Parathyroid adenoma (tissue), 2 donors: ENCODE data around the gene ARHGEF4.

ENCODE experiments used
- H2AFZ ChIP-seq: fragments of 300-600 bp; sonication (generic); one replicate; pipeline ENCODE4 v1.7.0; 2017; ENCODE audit warnings: antibody characterized with exemption, mild to moderate bottlenecking
- H3K27ac ChIP-seq: fragments of 300-600 bp; sonication (generic); one replicate; pipeline ENCODE4 v1.7.0; 2017
- H3K27me3 ChIP-seq: fragments of 300-600 bp; sonication (generic); one replicate; pipeline ENCODE4 v1.7.0; 2017; ENCODE audit warnings: low read length; ENCODE audit not compliant: control insufficient read depth, insufficient read depth
- H3K36me3 ChIP-seq: fragments of 300-600 bp; sonication (generic); one replicate; pipeline ENCODE4 v1.7.0; 2017; ENCODE audit warnings: low read length; ENCODE audit not compliant: control insufficient read depth, insufficient read depth
- H3K4me1 ChIP-seq: fragments of 300-600 bp; sonication (generic); one replicate; pipeline ENCODE4 v1.7.0; 2017; ENCODE audit warnings: control low read depth
- H3K4me2 ChIP-seq: fragments of 300-600 bp; sonication (generic); one replicate; pipeline ENCODE4 v1.7.0; 2017; ENCODE audit warnings: low read length
- H3K4me3 ChIP-seq: fragments of 300-600 bp; sonication (generic); one replicate; pipeline ENCODE4 v1.7.0; 2017; ENCODE audit warnings: low read depth, low read length
- H3K79me2 ChIP-seq: fragments of 300-600 bp; sonication (generic); one replicate; pipeline ENCODE4 v1.7.0; 2017; ENCODE audit warnings: control low read depth
- H3K9ac ChIP-seq: fragments of 300-600 bp; sonication (generic); one replicate; pipeline ENCODE4 v1.7.0; 2017; ENCODE audit warnings: mild to moderate bottlenecking
- H3K9me3 ChIP-seq: fragments of 300-600 bp; sonication (generic); one replicate; pipeline ENCODE4 v1.7.0; 2017; ENCODE audit warnings: low read length; ENCODE audit not compliant: control insufficient read depth
- CTCF ChIP-seq: fragments of 300-600 bp; sonication (generic); IDR thresholded peaks from one replicate; pipeline ENCODE4 v1.7.0; 2017; ENCODE audit warnings: antibody characterized with exemption, mild to moderate bottlenecking
- donor health status: primary hyperparathyroidism.

Gene ARHGEF4

GRCh38 chr2:130892793-130893785 is 56.4 kb downstream of the ARHGEF4 start:
- TF ChIP-seq CTCF = no peak
- Histone ChIP-seq H3K9me3 (no peaks in the 10 kb centered on the region), H3K79me2 (no peaks in the 10 kb centered on the region), H2AFZ (no peak overlapping the region), H3K9ac (no peak overlapping the region), H3K4me3 (no peak overlapping the region), H3K36me3 (no peaks in the 10 kb centered on the region), H3K27me3 (no peaks in the 10 kb centered on the region), H3K27ac (no peak overlapping the region), H3K4me2 (no peak overlapping the region), H3K4me1 (no peaks in the 10 kb centered on the region)

GRCh38 chr2:130894326-130894942 is 57.7 kb downstream of the ARHGEF4 start:
- Histone ChIP-seq H3K4me1 (no peaks in the 10 kb centered on the region), H3K36me3 (no peaks in the 10 kb centered on the region), H3K4me2 (no peak overlapping the region), H3K4me3 (no peak overlapping the region), H3K9me3 (no peaks in the 10 kb centered on the region), H2AFZ (no peak overlapping the region), H3K79me2 (no peaks in the 10 kb centered on the region), H3K9ac (no peak overlapping the region), H3K27me3 (no peaks in the 10 kb centered on the region), H3K27ac (no peak overlapping the region)
- TF ChIP-seq CTCF = no peak

- H2AFZ ChIP-seq = no peak overlapping the region
- H3K9me3 ChIP-seq = no peaks in the 10 kb centered on the region
- H3K9ac ChIP-seq = no peak overlapping the region
- H3K27me3 ChIP-seq = no peaks in the 10 kb centered on the region
- no peak for TF ChIP-seq CTCF
- no peaks in the 10 kb centered on the region for H3K79me2 ChIP-seq
- no peaks in the 10 kb centered on the region for H3K36me3 ChIP-seq
- H3K4me1 ChIP-seq = no peaks in the 10 kb centered on the region
- H3K4me2 ChIP-seq = no peak overlapping the region
- no peak overlapping the region for H3K4me3 ChIP-seq
- H3K27ac ChIP-seq = no peak overlapping the region
Measured at GRCh38 chr2:130896813-130897212, 60.1 kb downstream of the ARHGEF4 start.

GRCh38 chr2:130898553-130898952 is 61.8 kb downstream of the ARHGEF4 start:
- Histone ChIP-seq H3K79me2 (no peaks in the 10 kb centered on the region), H3K4me1 (no peaks in the 10 kb centered on the region), H3K9ac (no peak overlapping the region), H3K9me3 (no peaks in the 10 kb centered on the region), H3K27ac (no peak overlapping the region), H3K4me2 (no peak overlapping the region), H2AFZ (no peak overlapping the region), H3K4me3 (no peak overlapping the region), H3K27me3 (no peaks in the 10 kb centered on the region), H3K36me3 (no peaks in the 10 kb centered on the region)
- TF ChIP-seq CTCF = no peak
